GM18526 (cell line): Measurements from ENCODE around the gene ACTR8.

Experiments used
- POLR2A ChIP-seq: IDR thresholded peaks from 3 replicates; pipeline ENCODE4 v1.6.1; 2011; ENCODE audit not compliant: insufficient read length; ENCODE audit errors: extremely low read depth

ACTR8 gene

DNA sequence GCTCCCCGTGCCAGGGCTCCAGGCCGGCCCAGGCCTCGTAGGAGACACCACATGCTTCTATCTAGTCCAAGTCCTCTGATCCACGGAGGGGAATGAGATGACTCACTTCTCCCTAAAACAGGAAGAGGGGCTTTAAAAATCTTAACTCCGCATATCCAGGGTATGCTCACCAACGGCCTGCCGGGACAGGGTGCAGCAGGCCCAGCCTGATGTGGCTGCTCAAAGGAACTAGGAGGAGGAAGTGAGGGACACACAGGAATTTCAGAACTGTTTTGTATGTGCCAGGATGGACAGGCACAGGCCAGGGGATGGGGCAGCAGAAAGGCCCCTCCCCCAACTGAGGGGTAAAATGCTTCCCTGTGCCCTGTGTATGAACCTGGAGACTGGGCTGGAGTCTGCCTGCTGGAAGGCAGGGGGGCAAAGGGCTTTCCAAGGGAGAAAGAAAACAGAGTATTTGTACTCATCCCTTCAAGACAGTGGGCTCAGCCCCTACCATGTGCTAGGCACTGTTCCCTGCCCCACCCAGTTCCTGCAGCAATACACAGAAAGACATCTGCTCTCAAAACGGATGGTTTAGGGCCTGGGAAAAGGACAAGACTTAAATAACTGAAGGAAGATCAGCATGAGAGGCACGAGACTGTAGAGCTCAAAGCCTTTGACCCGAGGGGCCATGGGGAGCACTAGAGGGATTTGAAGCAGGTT lies 57.8 kb downstream of the ACTR8 start:
- TF ChIP-seq POLR2A, result no peak

DNA sequence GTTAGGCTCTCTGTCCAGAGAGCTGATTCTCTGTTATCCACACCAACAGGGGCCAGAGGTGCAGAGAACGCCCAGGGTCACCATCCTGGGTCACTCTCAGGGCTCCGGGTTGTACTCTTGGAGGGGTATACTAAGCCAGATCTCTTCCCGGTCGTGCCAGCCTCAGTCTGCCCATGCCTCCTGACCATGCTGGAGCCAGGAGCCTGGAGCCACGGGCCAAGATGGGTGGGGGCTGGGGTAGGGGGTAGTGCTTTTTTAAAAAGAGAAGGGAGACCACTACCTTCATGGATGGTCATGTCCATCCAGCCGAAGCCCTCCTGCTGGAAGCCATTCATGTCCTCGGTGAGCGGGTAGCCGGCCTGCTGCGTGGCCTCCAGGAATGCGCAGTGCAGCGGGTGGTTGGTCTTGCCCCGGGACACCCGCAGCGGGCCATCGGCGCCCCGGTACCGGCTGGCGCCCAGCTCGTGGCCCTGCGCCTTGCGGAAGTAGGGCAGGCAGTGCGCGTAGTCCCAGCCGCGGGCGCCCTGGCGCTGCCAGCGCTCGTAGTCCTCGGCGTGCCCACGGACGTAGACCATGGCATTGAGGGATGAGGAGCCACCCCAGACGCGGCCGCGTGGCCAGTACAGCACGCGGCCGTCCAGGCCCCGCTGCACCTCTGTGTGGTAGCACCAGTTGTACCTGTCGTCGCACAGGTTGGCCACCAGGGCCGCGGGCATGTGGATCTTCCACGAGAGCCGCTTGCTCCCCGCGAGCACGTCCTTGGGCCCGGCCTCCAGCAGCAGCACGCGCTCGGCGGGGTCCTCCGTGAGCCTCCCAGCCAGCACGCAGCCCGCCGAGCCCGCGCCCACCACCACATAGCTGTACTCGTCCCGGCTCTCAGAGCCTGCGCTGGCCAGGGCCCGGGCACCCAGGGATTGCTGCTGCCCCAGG lies 58.7 kb downstream of the ACTR8 start:
- TF ChIP-seq POLR2A, result no peak

DNA sequence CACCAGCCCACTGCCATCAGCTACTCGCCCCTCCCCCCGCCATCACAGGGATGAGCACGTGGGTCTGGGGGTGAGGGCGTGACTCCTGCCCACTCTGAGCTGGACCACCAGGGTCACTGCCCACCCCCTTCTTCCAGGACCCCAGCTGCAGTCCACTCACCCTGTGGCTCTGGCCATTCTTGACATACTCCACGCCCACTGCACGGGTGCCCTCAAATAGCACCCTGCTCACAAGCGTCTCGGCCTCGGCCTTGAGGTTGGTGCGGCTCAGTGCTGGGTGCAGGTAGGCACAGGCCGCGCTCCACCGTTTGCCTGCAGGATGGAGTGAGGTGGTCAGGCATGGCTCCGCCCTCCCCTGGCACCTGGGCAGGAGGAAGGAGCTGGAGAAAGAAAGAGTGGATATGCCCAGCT lies 59.6 kb downstream of the ACTR8 start:
- no peak for TF ChIP-seq POLR2A

DNA sequence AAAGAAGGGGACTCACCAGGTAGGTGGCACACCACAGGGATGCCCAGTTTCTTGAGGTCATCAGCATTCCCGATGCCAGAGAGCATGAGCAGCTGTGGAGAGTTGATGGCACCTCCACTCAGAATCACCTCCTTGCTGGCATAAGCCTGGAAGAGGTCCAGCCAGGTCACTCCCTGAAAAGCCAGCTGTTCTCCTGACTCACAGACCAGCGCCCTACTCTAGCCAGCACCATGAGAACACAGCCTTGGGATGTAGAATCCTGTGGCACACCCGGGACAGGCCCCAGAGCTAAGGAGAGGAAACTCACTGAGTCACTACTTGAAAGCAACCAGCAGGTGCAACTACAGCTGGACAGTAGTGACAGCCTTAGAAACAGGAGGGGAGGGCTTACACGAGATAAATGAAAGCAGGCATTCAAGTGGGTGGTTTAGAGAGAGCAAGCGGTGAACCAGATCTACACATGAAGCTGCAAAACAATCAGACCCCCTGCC lies 60.3 kb downstream of the ACTR8 start:
- TF ChIP-seq POLR2A, result no peak

DNA sequence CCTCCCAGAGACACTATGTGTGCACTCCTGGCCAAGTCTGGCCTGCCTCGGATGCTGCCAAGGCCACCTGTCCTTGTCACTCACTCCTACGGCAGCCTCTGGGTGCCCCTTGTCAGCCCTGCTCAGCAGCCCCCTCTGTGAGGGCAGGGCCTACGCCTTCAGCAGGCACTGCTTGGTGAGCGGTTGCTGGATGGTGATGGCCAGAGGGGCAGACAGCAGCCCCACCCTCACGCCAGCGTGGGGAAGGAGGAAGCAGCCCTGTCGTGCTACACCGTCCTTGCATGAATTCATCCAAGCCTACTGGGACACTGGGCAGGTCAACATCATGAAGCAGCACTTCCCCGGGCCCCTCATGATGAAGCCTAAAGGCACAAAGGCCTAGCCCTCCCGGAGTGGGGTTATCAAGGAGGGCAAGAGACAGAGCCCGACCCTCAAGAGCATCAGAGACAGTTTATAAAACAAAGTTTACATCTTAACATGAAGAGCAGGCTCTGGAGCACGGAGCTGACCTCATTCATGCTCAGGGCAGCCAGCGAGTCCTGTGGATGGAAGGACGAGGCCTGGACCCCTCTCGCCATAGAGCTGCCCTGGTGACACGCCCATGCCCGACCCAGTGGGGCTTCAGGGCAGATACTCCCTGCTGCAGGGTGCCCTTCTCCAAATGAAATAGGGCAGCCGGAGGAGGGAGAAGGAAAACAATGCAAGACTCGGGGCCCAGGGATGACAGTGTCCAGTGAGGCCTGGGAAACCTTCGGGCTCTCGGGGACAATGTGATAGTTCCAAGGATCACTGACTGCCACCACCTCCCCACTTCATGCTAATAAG lies 61.0 kb downstream of the ACTR8 start:
- no peak for TF ChIP-seq POLR2A

DNA sequence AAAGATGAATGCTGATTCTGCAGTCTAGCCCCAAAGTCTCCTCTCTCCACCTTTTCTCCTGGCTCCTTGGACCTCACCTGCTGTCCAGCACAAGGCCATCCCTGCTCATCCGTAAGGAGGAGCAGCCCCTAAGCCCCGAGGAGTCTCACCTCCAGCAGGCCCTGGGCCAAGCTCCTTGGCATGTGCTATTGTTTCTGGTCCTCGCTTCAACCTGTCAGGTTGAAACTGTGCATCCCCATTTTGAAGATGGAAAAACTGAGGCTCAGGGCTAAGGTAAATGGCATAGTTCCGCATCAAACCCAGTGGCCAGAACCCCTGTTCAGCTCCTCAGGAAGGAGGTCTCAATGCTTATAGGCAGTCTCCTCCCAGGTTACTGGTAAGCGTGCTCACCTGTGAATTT lies 61.9 kb downstream of the ACTR8 start:
- no peak for TF ChIP-seq POLR2A

DNA sequence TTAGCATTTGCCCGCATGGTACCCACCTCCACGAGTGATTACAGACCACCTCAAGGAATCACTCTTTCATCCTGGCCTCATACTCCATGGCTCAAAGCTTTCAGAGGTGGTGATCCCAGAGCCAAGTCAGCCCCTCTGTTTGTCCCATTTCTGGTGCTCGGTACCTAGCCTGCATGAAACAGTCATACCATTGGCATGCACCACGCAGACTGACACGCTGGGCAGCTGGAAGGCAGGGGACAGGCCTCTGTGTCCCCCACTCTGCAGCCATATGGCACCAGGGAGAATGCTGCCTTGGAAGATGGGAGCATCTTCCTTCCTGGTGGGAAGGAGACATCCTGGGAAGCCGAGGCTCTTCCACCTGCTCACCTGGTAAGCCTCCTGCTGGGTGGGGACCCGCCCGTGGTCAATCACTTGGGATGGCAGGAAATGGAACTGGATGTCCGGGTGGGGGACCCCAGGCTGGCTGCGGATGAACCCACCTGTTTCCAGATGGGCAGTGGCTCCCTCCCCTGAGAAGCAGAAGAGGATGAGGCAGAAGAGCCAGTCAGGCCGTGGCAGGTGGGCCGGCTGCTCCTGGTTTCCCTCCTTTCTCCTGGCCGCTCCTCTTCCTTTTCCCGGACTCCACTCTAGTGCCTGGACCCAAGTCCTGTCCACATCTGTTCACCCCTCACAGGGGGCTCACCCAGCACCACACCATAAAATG lies 62.6 kb downstream of the ACTR8 start:
- no peak for TF ChIP-seq POLR2A

DNA sequence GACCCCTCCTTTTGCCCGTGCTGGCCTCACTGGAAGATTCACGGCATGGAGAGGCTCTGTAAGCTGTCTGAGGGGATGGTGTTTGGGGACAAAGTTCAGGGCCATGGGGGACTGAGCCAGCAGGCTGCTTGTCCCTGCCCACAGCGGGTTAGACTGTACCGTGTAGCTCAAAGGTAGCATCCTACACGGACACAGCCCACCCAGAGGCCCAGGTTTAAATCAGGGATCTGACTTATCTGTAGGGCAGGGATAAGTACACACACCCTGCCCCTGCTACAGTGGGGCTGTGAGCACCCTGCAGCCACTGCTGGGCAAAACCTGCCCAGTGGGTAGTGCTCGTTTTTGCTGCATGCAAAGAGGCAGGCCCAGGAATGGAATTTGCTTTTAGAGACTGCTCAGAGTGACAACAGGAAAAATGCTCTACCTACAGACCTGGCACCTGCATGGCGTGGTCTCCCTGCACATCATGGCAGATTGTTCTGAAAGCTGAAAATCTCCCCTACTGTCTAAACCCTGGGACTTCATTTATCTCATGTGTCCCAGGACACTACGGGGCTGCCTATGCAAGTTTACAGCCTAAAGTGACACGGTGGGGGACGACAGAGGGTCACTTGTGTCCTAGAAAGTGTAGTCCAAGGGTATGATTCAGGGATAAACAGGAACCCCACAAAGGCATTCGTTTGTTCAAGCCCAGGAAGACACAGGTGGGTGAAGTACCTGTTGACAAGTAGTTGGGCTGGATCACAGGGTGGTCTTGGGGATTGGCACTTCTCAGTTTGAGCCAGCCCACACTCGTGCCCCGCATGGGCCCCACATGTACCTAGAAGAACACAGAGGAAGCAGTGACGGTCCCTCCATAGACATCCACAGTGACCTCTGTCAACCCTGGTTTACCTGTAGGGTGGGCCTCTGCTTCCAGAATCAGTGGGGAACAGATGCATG lies 63.5 kb downstream of the ACTR8 start:
- TF ChIP-seq POLR2A, result no peak

DNA sequence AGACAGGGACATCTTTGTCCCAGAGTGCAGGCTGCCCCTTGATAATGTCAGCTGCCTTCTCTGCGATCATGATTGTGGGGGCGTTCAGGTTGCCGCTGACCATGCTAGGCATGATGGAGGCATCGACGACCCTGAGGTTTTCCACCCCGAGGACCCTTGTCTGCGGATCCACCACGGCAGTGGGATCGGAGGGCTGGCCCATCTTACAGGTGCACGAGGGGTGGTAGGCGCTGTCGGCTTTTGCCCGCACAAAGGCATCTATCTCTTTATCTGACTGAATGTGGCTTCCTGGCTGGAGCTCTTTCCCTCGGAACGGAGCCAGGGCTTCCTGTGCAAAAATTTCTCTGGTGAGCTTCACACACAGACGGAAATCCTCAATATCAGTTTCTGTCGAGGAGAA lies 64.1 kb downstream of the ACTR8 start:
- TF ChIP-seq POLR2A, result no peak

DNA sequence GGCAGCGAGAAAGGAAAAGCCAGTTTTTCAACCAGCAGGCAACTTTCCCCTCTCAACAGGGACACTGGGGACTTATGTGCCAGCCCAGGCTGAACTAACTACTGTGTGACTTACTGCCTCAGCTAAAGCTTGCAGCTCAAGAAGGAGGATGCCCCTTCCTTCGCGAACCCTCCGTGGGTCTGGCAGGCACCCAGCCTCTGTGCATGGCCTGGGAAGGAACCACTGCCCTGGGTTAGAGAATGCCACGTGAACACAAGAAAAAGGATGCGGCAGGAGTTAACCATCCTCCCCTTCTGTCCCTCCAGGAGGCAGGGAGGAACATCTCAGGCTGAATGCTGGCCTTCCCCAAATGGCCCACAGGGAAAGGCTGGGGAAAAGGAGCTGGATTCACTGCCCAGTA lies 64.7 kb downstream of the ACTR8 start:
- no peak for TF ChIP-seq POLR2A
